Neural cell (in vitro differentiated cells): ENCODE data around the gene ZNF536. TPM values are rescaled to one million over a fixed set of nuclear protein-coding genes. Genes with fewer than 3 reads are reported as not detected.

ENCODE experiments used
- H2AFZ ChIP-seq: fragments of 200-600, 300-800 bp; sonication (generic), shearing (Covaris generic); 2 replicates; pipeline ENCODE4 v1.6.0; 2014; ENCODE audit warnings: low read depth, mild to moderate bottlenecking, antibody characterized with exemption, low read length, moderate library complexity
- H3F3A ChIP-seq: fragments of 200-600 bp; shearing (Covaris generic); 2 replicates; pipeline ENCODE4 v1.6.1; 2016; ENCODE audit warnings: mild to moderate bottlenecking, moderate library complexity, mixed read lengths, antibody characterized with exemption, low read length; ENCODE audit not compliant: insufficient read depth, poor library complexity, severe bottlenecking
- H3K27ac ChIP-seq: fragments of 200-600, 300-800 bp; sonication (generic), shearing (Covaris generic); 2 replicates; pipeline ENCODE4 v1.5.1; 2014; ENCODE audit warnings: mild to moderate bottlenecking, low read length, moderate library complexity
- H3K27me3 ChIP-seq: fragments of 300-800, 200-600 bp; sonication (generic), shearing (Covaris generic); 2 replicates; pipeline ENCODE4 v1.6.0; 2014; ENCODE audit warnings: mild to moderate bottlenecking, low read depth, low read length, moderate library complexity; ENCODE audit not compliant: insufficient read depth
- H3K36me3 ChIP-seq: fragments of 300-800, 200-600 bp; sonication (generic), shearing (Covaris generic); 2 replicates; pipeline ENCODE4 v1.5.1; 2014; ENCODE audit warnings: mild to moderate bottlenecking, antibody characterized with exemption, low read length, moderate library complexity; ENCODE audit not compliant: insufficient read depth
- H3K4me2 ChIP-seq: fragments of 300-800, 200-600 bp; sonication (generic), shearing (Covaris generic); 2 replicates; pipeline ENCODE4 v1.6.0; 2014; ENCODE audit warnings: mild to moderate bottlenecking, low read length
- H3K4me3 ChIP-seq: fragments of 300-800, 200-600 bp; sonication (generic), shearing (Covaris generic); 2 replicates; pipeline ENCODE4 v1.5.1; 2014; ENCODE audit warnings: mild to moderate bottlenecking, low read length, moderate library complexity
- H3K79me2 ChIP-seq: fragments of 200-600 bp; shearing (Covaris generic); replicated peaks from 2 replicates; pipeline ENCODE4 v1.6.0; 2014; ENCODE audit warnings: mild to moderate bottlenecking, low read length, moderate library complexity; ENCODE audit not compliant: insufficient read depth
- H3K9ac ChIP-seq: fragments of 300-800, 200-600 bp; sonication (generic), shearing (Covaris generic); 2 replicates; pipeline ENCODE4 v1.6.1; 2016; ENCODE audit warnings: mild to moderate bottlenecking, low read length, mixed read lengths
- H3K9me2 ChIP-seq: fragments of 200-600 bp; shearing (Covaris generic); 2 replicates; pipeline ENCODE4 v1.6.1; 2016; ENCODE audit warnings: mild to moderate bottlenecking, low read length, mixed read lengths; ENCODE audit not compliant: insufficient read depth
- H3K9me3 ChIP-seq: fragments of 200-600, 300-800 bp; sonication (generic), shearing (Covaris generic); 2 replicates; pipeline ENCODE4 v1.6.1; 2016; ENCODE audit warnings: mild to moderate bottlenecking, mixed run types, low read length, moderate library complexity, mixed read lengths
- H4K20me1 ChIP-seq: fragments of 200-600 bp; shearing (Covaris generic); 2 replicates; pipeline ENCODE4 v1.6.1; 2016; ENCODE audit warnings: mild to moderate bottlenecking, mixed run types; ENCODE audit not compliant: insufficient read depth
- CTCF ChIP-seq: fragments of 450-650 bp; IDR thresholded peaks from 2 replicates; pipeline ENCODE4 v1.5.1; 2014; ENCODE audit warnings: antibody characterized with exemption, mild to moderate bottlenecking, moderate library complexity; ENCODE audit not compliant: poor library complexity, severe bottlenecking
- EP300 ChIP-seq: fragments of 450-650 bp; conservative IDR thresholded peaks from 2 replicates; pipeline ENCODE4 v1.6.1; 2014; ENCODE audit warnings: antibody characterized with exemption, mild to moderate bottlenecking, moderate library complexity; ENCODE audit not compliant: poor library complexity, severe bottlenecking
- EZH2 ChIP-seq: fragments of 200-600, 300-800 bp; shearing (Covaris generic), sonication (generic); IDR thresholded peaks from 2 replicates; pipeline ENCODE4 v1.6.1; 2014; ENCODE audit warnings: antibody characterized with exemption, low read length, borderline replicate concordance, mild to moderate bottlenecking; ENCODE audit not compliant: insufficient read depth, poor library complexity, severe bottlenecking
- MXI1 ChIP-seq: fragments of 450-650 bp; conservative IDR thresholded peaks from 2 replicates; pipeline ENCODE4 v1.6.1; 2014; ENCODE audit warnings: antibody characterized with exemption, mild to moderate bottlenecking; ENCODE audit not compliant: poor library complexity, severe bottlenecking
- POLR2AphosphoS5 ChIP-seq: IDR thresholded peaks from 2 replicates; pipeline ENCODE4 v1.6.1; 2012
- RAD21 ChIP-seq: fragments of 450-650 bp; conservative IDR thresholded peaks from 2 replicates; pipeline ENCODE4 v1.6.1; 2014; ENCODE audit warnings: antibody characterized with exemption, mild to moderate bottlenecking, moderate library complexity
- REST ChIP-seq: IDR thresholded peaks from 2 replicates; pipeline ENCODE4 v1.6.1; 2012; ENCODE audit warnings: borderline replicate concordance
- SMC3 ChIP-seq: fragments of 450-650 bp; conservative IDR thresholded peaks from 2 replicates; pipeline ENCODE4 v1.6.1; 2014; ENCODE audit warnings: antibody characterized with exemption, mild to moderate bottlenecking, moderate library complexity; ENCODE audit not compliant: poor library complexity
- TAF1 ChIP-seq: IDR thresholded peaks from 2 replicates; pipeline ENCODE4 v1.6.1; 2012; ENCODE audit warnings: low read depth
- polyA plus RNA-seq: library from polyadenylated mRNA; depleted of rRNA; stranded (reverse); fragments of >200 nt; gene quantifications from 2 replicates; pipeline ENCODE4 v1.2.3, GENCODE V29; 2014

ZNF536 gene
- polyA plus RNA-seq, 1 donor from 2014 or later, result 13.9 TPM

GRCh38 chr19:30428844-30429243 is 56.7 kb downstream of the ZNF536 start:
- Histone ChIP-seq H3K79me2 (no peaks in the 10 kb centered on the region), H3K9ac (no peak overlapping the region), H4K20me1 (no peaks in the 10 kb centered on the region), H3K4me3 (no peak overlapping the region), H3K4me2 (no peak overlapping the region), H3F3A (no peaks in the 10 kb centered on the region), H3K36me3 (no peaks in the 10 kb centered on the region), H2AFZ (no peak overlapping the region), H3K27ac (no peak overlapping the region), H3K9me2 (no peaks in the 10 kb centered on the region), H3K9me3 (no peaks in the 10 kb centered on the region), H3K27me3 (no peaks in the 10 kb centered on the region)
- TF ChIP-seq POLR2AphosphoS5 (no peak), CTCF (no peak), EP300 (no peak), SMC3 (no peak)

GRCh38 chr19:30430206-30430734 is 58.1 kb downstream of the ZNF536 start:
- Histone ChIP-seq H3K9me3 (no peaks in the 10 kb centered on the region), H3K27ac (no peak overlapping the region), H3K79me2 (no peaks in the 10 kb centered on the region), H3K4me3 (no peak overlapping the region), H3K9me2 (no peaks in the 10 kb centered on the region), H3K27me3 (no peaks in the 10 kb centered on the region), H3K9ac (no peak overlapping the region), H3K36me3 (no peaks in the 10 kb centered on the region), H2AFZ (no peak overlapping the region), H3K4me2 (no peak overlapping the region), H4K20me1 (no peaks in the 10 kb centered on the region), H3F3A (no peaks in the 10 kb centered on the region)
- TF ChIP-seq REST (no peak), TAF1 (no peak), CTCF (no peak), POLR2AphosphoS5 (no peak), RAD21 (no peak), EP300 (no peak), EZH2 (no peak), MXI1 (no peak), SMC3 (no peak)
